Smooth muscle cell (in vitro differentiated cells): Measurements from ENCODE around the gene CEP170B. TPM values are rescaled to one million over a fixed set of nuclear protein-coding genes. Genes with fewer than 3 reads are reported as not detected.
"Not testable (repeated sequence)": the region's sequence is repeated elsewhere in the genome, so short reads cannot be mapped to it uniquely, and the experiment has no call there.

Source experiments
- DNase-seq: peaks from one replicate; lab custom pipeline; 2025; ENCODE audit not compliant: unreplicated experiment; lab: John Stamatoyannopoulos, UW
- H2AFZ ChIP-seq: fragments of 200-600 bp; sonication (generic); 2 replicates; pipeline ENCODE4 v1.6.0; 2016; ENCODE audit warnings: antibody characterized with exemption, low read depth, mild to moderate bottlenecking
- H3F3A ChIP-seq: fragments of 200-600 bp; sonication (generic); 2 replicates; pipeline ENCODE4 v1.6.0; 2017; ENCODE audit warnings: antibody characterized with exemption, low read depth
- H3K27ac ChIP-seq: fragments of 200-600 bp; sonication (generic); 2 replicates; pipeline ENCODE4 v1.5.1; 2016; ENCODE audit warnings: low read depth, mild to moderate bottlenecking
- H3K27me3 ChIP-seq: fragments of 200-600 bp; sonication (generic); 2 replicates; pipeline ENCODE4 v1.6.1; 2016; ENCODE audit warnings: low read depth, mild to moderate bottlenecking
- H3K36me3 ChIP-seq: fragments of 200-600 bp; sonication (generic); 2 replicates; pipeline ENCODE4 v1.5.1; 2016; ENCODE audit warnings: low read depth
- H3K4me1 ChIP-seq: fragments of 200-600 bp; sonication (generic); 2 replicates; pipeline ENCODE4 v1.5.1; 2016; ENCODE audit warnings: low read depth
- H3K4me2 ChIP-seq: fragments of 200-600 bp; sonication (generic); 2 replicates; pipeline ENCODE4 v1.6.0; 2016; ENCODE audit warnings: mild to moderate bottlenecking
- H3K4me3 ChIP-seq: fragments of 200-600 bp; sonication (generic); 2 replicates; pipeline ENCODE4 v1.5.1; 2016; ENCODE audit warnings: mild to moderate bottlenecking
- H3K79me2 ChIP-seq: fragments of 200-600 bp; sonication (generic); 2 replicates; pipeline ENCODE4 v1.6.0; 2016; ENCODE audit warnings: low read depth, mild to moderate bottlenecking
- H3K9ac ChIP-seq: fragments of 200-600 bp; sonication (generic); 2 replicates; pipeline ENCODE4 v1.6.0; 2016; ENCODE audit warnings: low read depth
- H3K9me3 ChIP-seq: fragments of 200-600 bp; sonication (generic); replicated peaks from 2 replicates; pipeline ENCODE4 v1.5.1; 2016; ENCODE audit warnings: low read depth
- H4K20me1 ChIP-seq: fragments of 200-600 bp; sonication (generic); 2 replicates; pipeline ENCODE4 v1.6.0; 2016; ENCODE audit warnings: low read depth
- CTCF ChIP-seq: fragments of 200-600 bp; sonication (generic); IDR thresholded peaks from 2 replicates; pipeline ENCODE4 v1.5.1; 2017; ENCODE audit warnings: borderline replicate concordance, mild to moderate bottlenecking, antibody characterized with exemption; ENCODE audit not compliant: insufficient read depth, poor library complexity, severe bottlenecking
- WGBS: methylation state at CpG from one replicate; pipeline ENCODE4 v1.1.7; 2016; ENCODE audit warnings: low lambda C conversion rate; 5-methylcytosine and 5-hydroxymethylcytosine counted together
- polyA plus RNA-seq: library from polyadenylated mRNA; unstranded; fragments of >200 nt; fragmentation: Nextera tagmentation; extraction: Ambion mirVana; gene quantifications from 2 replicates; pipeline ENCODE4 v1.2.1, GENCODE V29; 2016
- total RNA-seq: library from RNA; depleted of rRNA; stranded (reverse); fragments of >200 nt; gene quantifications from 2 replicates; pipeline ENCODE4 v1.2.3, GENCODE V29; 2014

Gene CEP170B
- total and polyA plus RNA-seq, 2 experiments from 2014 or later: 5.9 to 9.8 TPM

- no peaks in the 10 kb centered on the region for H3K4me1 ChIP-seq
- TF ChIP-seq CTCF: no peak
- DNase-seq: no peak
- no peaks in the 10 kb centered on the region for H3K79me2 ChIP-seq
- no peak overlapping the region for H3K9ac ChIP-seq
- H3K9me3 ChIP-seq: no peaks in the 10 kb centered on the region
- no peak overlapping the region for H3K4me2 ChIP-seq
- peaks cover 28% of the 10 kb centered on the region for H4K20me1 ChIP-seq
- H3K36me3 ChIP-seq: no peaks in the 10 kb centered on the region
- no peak overlapping the region for H3K27ac ChIP-seq
- no peak overlapping the region for H3K4me3 ChIP-seq
- H3K27me3 ChIP-seq: no peaks in the 10 kb centered on the region
- WGBS: 94% methylated on average over 37 of the region's 38 CpGs
- H3F3A ChIP-seq: no peaks in the 10 kb centered on the region
- no peak overlapping the region for H2AFZ ChIP-seq
Measured at GRCh38 chr14:104882991-104883660, 18.1 kb downstream of the CEP170B start.

GRCh38 chr14:104883681-104884361 lies 18.8 kb downstream of the CEP170B start:
- Histone ChIP-seq H4K20me1 (peaks cover 21% of the 10 kb centered on the region), H3K4me3 (no peak overlapping the region), H3K27ac (no peak overlapping the region), H3F3A (no peaks in the 10 kb centered on the region), H3K36me3 (no peaks in the 10 kb centered on the region), H3K27me3 (no peaks in the 10 kb centered on the region), H3K4me1 (no peaks in the 10 kb centered on the region), H3K4me2 (no peak overlapping the region), H2AFZ (no peak overlapping the region), H3K9me3 (no peaks in the 10 kb centered on the region), H3K9ac (no peak overlapping the region), H3K79me2 (no peaks in the 10 kb centered on the region)
- DNase-seq: no peak
- no peak for TF ChIP-seq CTCF
- WGBS: 95% methylated on average over 35 of the region's 49 CpGs

- not testable (repeated sequence) for H3K36me3 ChIP-seq, H2AFZ ChIP-seq, DNase-seq, H3F3A ChIP-seq, H3K4me2 ChIP-seq, H3K4me1 ChIP-seq, H3K79me2 ChIP-seq, H3K9ac ChIP-seq, H3K27ac ChIP-seq, H3K27me3 ChIP-seq, H3K9me3 ChIP-seq, H3K4me3 ChIP-seq
- WGBS: 90% methylated on average over 10 of the region's 34 CpGs
- H4K20me1 ChIP-seq: peaks cover 15% of the 10 kb centered on the region
Measured at GRCh38 chr14:104884381-104884780, 19.3 kb downstream of the CEP170B start.

GRCh38 chr14:104885031-104885972 lies 20.2 kb downstream of the CEP170B start:
- H3K9ac ChIP-seq: no peak overlapping the region
- no peaks in the 10 kb centered on the region for H3K9me3 ChIP-seq
- H3K79me2 ChIP-seq: no peaks in the 10 kb centered on the region
- H3K4me1 ChIP-seq: no peaks in the 10 kb centered on the region
- 94% methylated on average over 28 of the region's 38 CpGs for WGBS
- H3F3A ChIP-seq: no peaks in the 10 kb centered on the region
- no peak for TF ChIP-seq CTCF
- no peaks in the 10 kb centered on the region for H3K27me3 ChIP-seq
- DNase-seq: no peak
- H4K20me1 ChIP-seq: peaks cover 12% of the 10 kb centered on the region
- no peak overlapping the region for H2AFZ ChIP-seq
- H3K4me2 ChIP-seq: no peak overlapping the region
- H3K4me3 ChIP-seq: no peak overlapping the region
- H3K27ac ChIP-seq: no peak overlapping the region
- H3K36me3 ChIP-seq: no peaks in the 10 kb centered on the region
